ENCODE results near the gene SDK2.

GRCh38 chr17:73285916-73286862 is 358.1 kb downstream of the SDK2 start:
- TF ChIP-seq RFX5 (IDR thresholded peaks at IDR 0.05) (no peak), CTCF (IDR thresholded peaks at IDR 0.05) (no peak), MAZ (IDR thresholded peaks at IDR 0.05; ENCODE audit: borderline replicate concordance, low read depth, low read length) (no peak), EP300 (IDR thresholded peaks at IDR 0.05) (no peak), MYC (IDR thresholded peaks at IDR 0.05; ENCODE audit: borderline replicate concordance, low read length) (no peak)

Measured in A549 (cell line).